GM19240 (cell line): ENCODE data around the gene ITSN2.
"Not testable (repeated sequence)": the region's sequence is repeated elsewhere in the genome, so short reads cannot be mapped to it uniquely, and the experiment has no call there.

ENCODE experiments used
- DNase-seq: peaks from one replicate; pipeline ENCODE4 v3.0.0; 2011; ENCODE audit warnings: low spot score; ENCODE audit not compliant: insufficient read length

ITSN2 gene

DNA sequence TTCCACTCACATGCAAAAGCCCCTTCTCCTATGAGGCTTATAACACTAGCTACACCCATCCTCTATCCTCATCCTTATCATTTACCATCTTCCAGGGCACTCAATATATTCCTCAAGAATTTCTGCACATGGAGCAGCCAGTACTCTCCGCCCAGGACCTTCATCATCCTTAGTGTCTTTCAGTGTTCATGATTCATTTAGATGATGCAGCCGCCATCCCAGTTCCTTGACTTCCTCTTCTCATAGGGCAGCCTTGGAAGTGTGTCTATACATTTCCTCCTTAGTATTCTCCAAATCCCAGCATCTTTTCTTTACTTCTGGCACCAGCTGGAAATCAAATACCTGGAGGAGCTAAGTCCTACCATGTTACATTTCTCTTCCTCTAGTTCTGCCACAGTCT is 3.0 kb upstream of the ITSN2 start:
- no peak for DNase-seq

DNA sequence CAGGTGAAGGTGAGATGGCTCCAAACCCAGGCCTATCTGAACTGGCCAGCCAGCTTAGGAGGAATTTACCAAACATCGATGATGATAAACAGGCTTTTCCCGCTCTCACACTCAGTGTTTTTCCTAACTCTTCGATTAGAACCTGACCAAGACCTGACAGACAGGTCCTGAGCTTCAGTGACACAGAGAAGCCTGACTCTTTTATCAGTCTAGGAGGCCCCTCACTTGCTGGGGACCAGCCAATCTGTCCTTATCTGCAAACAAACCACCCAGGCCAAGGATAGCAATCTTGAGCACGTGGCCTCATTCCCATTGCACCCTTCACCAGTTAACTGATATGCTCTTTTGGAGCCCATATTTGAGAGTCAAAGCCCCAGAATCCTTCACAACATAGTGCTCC is 1.9 kb upstream of the ITSN2 start:
- no peak for DNase-seq

DNA sequence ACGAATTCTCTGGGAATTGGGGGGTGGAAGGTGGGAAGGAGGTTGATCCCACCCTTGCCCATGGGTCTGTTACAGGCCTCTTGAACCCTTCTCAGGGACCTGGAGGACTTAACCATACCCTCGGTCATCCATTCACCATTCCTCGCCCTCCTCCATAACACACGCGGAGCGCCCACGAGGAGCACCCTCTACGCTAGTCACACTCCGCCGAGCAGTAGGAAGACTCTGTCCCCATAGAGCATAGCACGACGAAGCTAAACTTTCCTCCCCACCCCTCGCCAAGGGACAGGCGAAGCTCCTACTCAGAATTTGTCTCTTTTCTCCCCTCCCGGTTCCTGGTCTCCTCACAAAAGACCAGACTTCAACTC is 611 bp upstream of the ITSN2 start:
- no peak for DNase-seq

DNA sequence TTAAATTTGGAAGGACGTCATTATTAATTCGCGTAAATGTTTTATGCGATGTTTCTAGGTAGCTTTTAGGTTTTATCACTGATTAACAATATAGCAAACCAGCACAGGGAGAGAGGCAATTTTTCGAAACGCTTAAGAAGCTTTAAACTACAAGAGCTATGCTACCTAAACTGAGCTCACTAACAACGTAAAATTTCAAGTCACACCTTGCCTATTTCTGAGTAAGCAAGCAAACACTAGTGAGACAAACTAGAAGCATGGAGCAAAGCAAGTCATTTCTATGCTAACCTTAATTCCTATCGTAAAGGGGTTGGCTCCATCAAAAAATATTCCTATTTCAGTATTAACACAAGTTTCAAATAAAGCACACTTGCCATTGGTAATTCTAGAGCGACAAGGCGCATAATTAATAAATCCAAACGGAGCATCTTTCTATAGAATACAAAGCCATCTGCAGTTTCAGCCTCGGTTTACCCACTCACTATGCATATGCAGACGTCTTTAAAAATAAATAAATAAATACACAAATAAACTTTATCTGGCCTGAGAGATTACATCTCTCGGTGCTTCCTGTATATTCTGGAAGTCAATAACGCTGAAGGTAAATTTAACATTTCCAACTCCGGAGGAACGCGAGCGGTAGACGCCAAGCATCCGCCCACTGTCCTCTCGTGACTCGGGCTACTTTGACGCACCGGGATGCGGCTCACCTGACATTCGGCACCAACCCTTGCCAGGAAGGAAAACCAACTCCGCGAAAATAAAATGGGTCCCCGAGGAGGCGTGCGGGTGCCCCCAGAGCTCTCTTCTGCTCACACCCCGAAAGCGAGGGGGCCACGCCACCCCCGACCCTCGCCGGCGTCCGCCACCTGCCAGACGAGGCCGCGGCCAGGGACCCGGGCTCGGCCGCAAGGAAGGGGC is 947 bp downstream of the ITSN2 start:
- DNase-seq: no peak

DNA sequence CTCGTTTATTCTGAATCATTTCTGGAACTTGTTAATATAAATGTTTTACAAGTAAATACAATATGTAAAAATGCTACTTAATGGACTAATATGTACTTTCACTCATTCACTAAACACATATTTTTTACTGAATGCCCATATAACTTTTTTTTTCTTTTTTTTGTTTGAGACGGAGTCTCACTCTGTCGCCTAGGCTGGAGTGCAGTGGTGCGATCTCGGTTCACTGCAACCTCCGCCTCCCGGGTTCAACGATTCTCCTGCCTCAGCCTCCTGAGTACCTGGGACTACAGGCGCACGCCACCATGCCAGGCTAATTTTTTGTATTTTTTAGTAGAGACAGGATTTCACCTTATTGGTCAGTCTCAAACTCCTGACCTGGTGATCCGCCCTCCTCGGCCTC is 2.6 kb downstream of the ITSN2 start:
- DNase-seq: not testable (repeated sequence)

DNA sequence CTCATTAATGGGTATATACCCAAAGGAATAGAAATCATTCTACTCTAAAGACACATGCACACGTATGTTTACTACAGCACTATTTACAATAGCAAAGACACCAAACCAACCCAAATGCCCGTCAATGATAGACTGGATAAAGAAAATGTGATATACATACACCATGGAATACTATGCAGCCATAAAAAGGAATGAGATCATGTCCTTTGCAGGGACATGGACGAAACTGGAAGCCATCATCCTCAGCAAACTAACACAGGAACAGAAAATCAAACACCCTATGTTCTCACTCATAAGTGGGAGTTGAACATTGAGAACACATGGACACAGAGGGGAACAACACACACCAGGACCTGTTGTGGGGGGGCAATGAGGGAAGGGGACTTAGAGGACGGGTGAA is 3.2 kb downstream of the ITSN2 start:
- not testable (repeated sequence) for DNase-seq

DNA sequence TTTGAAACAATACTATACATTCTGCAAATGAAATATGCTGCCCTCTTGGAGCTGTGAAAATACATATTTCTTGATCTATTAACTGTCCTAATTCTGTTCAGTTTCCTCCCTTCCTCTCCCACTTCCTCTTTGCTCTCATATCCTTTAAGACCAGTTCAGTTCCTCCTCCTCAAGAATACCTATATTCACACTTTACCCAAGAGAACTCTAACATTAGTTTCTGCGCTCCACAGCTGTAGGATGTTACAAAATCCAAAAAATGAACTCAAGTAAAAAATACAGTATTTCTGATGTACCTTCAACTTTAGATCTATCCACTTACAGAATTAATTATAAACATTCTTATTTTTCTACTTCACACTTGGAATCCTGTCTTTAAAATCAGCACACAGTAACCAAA is 5.4 kb downstream of the ITSN2 start:
- no peak for DNase-seq

DNA sequence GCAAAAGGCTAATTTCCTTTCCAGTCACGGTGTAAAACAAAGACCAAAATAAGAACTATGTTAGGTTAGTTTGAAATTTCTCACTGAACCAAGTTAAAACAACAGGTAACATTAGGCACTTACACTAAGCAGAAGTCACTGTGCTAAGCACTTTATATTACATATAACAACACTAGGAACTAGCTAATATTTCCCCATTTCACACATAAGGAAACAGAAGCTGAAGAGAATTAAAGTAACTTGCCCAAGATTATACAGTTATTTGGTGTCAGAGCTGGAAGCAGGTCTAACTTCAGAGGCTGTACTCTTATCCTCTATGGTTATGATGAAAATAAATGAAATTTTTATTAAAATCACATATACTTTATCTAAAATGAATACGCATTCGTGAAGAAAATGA is 5.9 kb downstream of the ITSN2 start:
- no peak for DNase-seq

DNA sequence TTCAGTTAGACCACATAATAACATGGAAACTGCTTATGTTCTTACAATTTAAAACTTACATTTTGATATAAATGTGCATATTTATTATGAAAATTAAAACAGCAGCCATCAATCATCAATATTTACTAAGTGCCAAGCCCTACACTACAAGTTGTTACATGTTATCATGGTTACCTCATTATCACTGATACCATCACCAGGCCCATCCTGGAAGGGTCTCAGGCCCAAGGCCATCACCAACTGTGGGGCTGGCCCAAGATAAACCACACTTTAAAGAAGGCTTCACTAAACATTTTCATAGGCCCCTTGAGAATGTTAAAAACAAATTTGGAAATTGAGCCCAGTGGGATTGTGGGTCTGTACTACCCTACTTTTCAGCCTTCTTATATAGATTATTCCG is 6.4 kb downstream of the ITSN2 start:
- no peak for DNase-seq

GRCh38 chr2:24353364-24353763 is 7.0 kb downstream of the ITSN2 start:
- DNase-seq: no peak

- no peak for DNase-seq
Observed at GRCh38 chr2:24352664-24353063, 7.7 kb downstream of the ITSN2 start.

- DNase-seq: no peak
Observed at GRCh38 chr2:24351981-24352380, 8.4 kb downstream of the ITSN2 start.

DNA sequence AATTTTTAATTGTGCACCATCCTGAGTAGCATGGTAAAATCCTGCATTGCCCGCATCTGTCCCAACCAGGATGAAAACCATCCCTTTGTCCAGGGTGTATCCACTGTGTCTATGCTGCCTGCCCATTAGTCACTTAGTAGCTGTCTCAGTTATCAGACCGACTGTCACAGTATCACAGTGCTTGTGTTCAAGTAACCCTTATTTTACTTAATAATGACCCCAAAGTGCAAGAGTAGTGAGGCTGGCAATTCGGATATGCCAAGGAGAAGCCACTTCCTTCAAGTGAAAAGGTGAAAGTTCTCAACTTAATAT is 8.8 kb downstream of the ITSN2 start:
- DNase-seq: no peak

DNA sequence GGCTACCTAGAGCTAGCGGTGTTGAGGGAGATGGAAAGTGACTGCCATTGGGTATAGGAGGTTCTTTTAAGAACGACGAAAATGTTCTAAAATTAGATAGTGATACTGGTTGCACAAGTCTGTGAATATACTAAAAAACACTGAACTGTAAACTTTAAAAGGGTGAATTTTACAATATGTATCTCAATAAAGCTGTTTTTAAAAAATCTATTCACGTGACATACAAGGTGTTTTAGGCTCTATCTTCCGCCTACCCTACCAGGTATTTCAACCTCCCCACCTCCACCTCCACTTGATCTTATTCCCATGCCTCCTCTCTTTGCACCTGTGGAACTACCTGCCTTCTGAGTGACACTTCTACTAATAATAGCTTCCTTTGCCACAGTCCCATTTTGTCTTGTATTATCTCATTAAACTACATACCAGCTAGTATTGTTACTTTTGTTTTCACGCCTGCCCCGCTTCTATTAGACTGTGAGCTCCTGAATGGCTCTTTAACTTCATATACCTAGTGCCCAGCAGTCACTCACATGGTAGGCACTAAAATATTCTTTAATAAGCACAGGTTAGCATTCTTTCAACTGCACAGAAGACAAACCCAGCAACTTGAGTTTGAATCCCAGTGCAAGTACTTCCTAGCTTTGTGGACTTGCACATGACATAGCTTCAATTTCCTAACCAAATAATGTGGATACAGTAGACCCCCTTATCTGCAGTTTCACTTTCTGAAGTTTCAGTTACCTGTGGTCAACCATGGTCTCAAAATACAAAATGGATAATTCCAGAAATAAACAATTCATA is 9.3 kb downstream of the ITSN2 start:
- DNase-seq: no peak

DNA sequence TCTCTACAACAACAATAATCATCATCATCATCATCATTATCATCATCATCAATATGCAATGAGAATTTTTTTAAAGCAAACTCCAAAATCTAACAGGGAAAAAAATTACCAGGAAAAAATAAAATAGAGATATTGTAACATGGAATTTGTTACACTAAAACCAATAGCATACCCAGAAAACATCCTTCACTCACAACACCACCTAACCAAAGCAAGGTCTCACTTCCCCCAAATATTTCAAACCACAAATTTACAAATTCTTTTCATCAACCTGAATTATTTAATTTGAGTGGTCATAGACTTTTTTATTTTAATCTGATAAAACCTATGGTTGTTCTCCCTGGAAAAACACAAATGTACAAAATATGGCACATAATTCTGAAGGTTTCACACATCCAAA is 11.2 kb downstream of the ITSN2 start:
- no peak for DNase-seq

DNA sequence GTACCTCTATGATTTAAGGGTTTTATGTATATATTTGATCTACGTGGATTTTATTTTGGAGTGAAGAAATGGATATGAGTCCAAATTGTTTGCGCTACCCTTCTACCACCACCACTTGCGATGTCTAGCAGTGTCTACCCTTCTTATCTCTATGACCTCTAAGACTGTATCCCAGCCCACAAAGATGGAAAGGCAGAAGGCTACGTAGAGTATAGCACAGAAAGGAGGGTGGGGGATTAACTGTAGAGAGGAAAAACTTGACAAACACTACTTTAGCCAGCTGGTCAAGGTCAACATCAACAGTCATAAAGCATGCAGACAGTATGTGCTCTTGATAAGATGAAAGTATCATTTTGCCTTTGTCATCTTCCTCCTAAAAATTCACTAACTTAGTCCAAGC is 14.4 kb downstream of the ITSN2 start:
- no peak for DNase-seq

DNA sequence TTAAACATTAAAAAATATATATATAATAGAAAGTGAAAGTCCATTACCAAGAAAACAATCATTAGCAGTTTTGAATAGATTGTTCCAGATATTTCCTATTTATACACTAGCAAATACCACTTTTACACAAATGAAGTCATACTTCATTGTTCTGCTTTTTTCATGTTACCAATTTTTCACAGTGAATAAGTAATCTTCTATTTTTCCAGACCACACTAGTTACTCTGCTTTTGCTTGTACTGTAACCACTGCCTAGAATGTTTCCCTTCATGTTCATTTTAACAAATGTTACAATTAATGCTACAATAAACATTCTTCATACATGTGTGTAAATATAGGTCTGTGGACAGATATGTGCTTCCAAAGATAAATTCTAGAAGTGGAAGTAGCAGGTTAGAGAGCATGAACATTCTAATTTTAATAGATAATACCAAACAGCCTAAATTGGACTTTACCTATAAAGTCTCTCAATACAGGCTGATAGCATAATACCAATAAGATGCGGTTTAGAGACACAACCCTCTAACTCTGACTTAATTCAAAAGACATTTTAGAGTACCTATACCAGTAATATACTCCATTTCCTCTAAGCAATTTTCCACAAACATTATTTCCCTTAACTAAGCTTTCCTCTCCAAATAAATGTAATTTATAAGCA is 17.0 kb downstream of the ITSN2 start:
- no peak for DNase-seq

DNA sequence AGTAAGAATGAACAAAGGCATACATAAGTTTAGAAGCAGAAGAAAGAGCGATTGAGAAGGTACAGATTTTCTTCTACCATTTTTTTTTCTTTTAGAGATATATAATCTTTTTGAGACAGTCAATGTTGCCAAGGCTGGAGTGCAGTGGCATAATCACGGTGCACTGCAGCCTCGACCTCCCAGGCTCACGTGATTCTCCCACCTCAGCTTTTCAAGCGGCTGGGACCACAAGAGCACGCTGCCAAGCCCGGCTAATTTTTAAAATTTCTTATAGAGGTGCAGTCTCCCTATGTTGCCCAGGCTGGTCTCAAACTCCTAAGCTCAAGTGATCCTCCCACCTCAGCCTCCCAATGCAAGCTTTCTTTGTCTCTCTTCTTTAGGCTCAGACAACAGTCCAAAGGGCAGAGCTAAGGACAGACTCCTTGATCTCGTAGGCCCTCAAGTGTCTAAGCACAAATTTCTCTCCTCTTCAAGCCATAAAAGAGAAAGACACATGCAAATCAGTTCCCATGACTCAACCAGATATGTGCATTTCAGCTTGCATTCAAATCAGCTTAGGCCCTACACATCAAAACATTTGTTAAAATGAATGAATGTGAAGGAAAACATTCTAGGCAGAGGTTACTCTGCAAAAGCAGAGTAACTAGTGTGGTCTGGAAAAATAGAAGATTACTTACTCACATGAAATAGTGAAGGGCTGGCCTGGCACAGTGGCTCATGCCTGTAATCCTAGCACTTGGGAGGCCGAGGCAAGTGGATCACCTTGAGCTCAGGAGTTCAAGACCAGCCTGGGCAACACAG is 18.0 kb downstream of the ITSN2 start:
- DNase-seq: no peak

- DNase-seq: no peak
Observed at GRCh38 chr2:24339856-24340262, 20.5 kb downstream of the ITSN2 start.

- not testable (repeated sequence) for DNase-seq
Observed at GRCh38 chr2:24339098-24339497, 21.2 kb downstream of the ITSN2 start.

DNA sequence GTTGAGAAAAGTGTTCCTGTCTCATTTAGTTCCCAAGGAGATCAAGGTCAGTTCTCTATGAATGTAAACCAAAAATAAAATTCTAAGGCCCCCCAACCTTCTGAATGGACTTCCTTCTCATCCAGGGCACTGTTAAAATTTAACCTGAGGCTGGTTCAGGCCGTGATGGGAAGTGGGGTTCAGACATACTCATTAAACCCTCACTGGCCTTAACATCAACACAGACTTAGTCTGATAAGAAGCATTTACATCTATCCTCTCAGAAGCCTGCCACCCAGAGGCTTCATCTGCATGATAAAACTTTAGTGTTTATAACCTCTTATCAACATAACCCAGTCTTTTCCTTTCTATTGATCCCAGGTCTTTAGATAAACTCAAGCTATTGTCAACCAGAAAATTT is 22.4 kb downstream of the ITSN2 start:
- no peak for DNase-seq

GRCh38 chr2:24336811-24337210 is 23.5 kb downstream of the ITSN2 start:
- DNase-seq: no peak
